IMR-90 (cell line): Measurements from ENCODE around the gene ROBO2. TPM values are rescaled to one million over a fixed set of nuclear protein-coding genes. Genes with fewer than 3 reads are reported as not detected.

Experiments used
- ATAC-seq: fragments of 200-7000 bp; cut with Tn5 transposase; 2 replicates; pipeline ENCODE4 v1.9.1; 2020; ENCODE audit warnings: low read depth, mild to moderate bottlenecking, moderate library complexity
- BruUV-seq: library from RNA; stranded (reverse); fragments of 400-500 nt; replicated peaks from 2 replicates; lab custom pipeline; 2021; lab: Mats Ljungman, UMichigan
- CTCF ChIA-PET: fragments of 300-600 bp; formaldehyde crosslinking; extraction: SDS; loops from one replicate; lab custom pipeline; 2021; ENCODE audit warnings: antibody characterized with exemption; lab: Yijun Ruan, JAX
- POLR2A ChIA-PET: fragments of 300-600 bp; sonication (Branson Sonifier 250); formaldehyde crosslinking; loops from one replicate; lab custom pipeline; 2022; ENCODE audit warnings: antibody characterized with exemption; ENCODE audit not compliant: unreplicated experiment; lab: Charles Lee
- DNase-seq: peaks from one replicate; pipeline ENCODE4 v3.0.0; 2013
- H2AFZ ChIP-seq: replicated peaks from 2 replicates; pipeline ENCODE3; 2013; ENCODE audit warnings: low read length, mild to moderate bottlenecking; ENCODE audit not compliant: poor library complexity
- H2AK5ac ChIP-seq: 2 replicates; pipeline ENCODE4 v1.6.1; 2013; ENCODE audit warnings: low read depth, low read length, inconsistent platforms
- H2AK9ac ChIP-seq: replicated peaks from 2 replicates; pipeline ENCODE3; 2013; ENCODE audit warnings: mild to moderate bottlenecking, low read depth, low read length, moderate library complexity; ENCODE audit not compliant: poor library complexity
- H2BK120ac ChIP-seq: 2 replicates; pipeline ENCODE4 v1.6.1; 2013; ENCODE audit warnings: low read depth, low read length, inconsistent platforms
- H2BK15ac ChIP-seq: 3 replicates; pipeline ENCODE4 v1.6.1; 2013; ENCODE audit warnings: low read depth, low read length, inconsistent platforms
- H2BK20ac ChIP-seq: 2 replicates; pipeline ENCODE4 v1.6.1; 2013; ENCODE audit warnings: low read depth, mild to moderate bottlenecking, inconsistent platforms, low read length, moderate library complexity
- H2BK5ac ChIP-seq: 2 replicates; pipeline ENCODE4 v1.6.1; 2013; ENCODE audit warnings: mild to moderate bottlenecking, low read depth, low read length, inconsistent platforms; ENCODE audit not compliant: poor library complexity, severe bottlenecking
- H3K14ac ChIP-seq: replicated peaks from 2 replicates; pipeline ENCODE4 v1.6.1; 2013; ENCODE audit warnings: low read depth, low read length, inconsistent platforms
- H3K18ac ChIP-seq: 2 replicates; pipeline ENCODE4 v1.6.1; 2013; ENCODE audit warnings: low read depth, low read length, control low read depth
- H3K23ac ChIP-seq: 2 replicates; pipeline ENCODE4 v1.6.1; 2013; ENCODE audit warnings: low read depth, low read length, inconsistent platforms
- H3K27ac ChIP-seq: 2 replicates; pipeline ENCODE4 v1.5.1; 2013; ENCODE audit warnings: mild to moderate bottlenecking, control low read depth, low read length; ENCODE audit not compliant: insufficient read depth
- H3K27me3 ChIP-seq: 2 replicates; pipeline ENCODE4 v1.6.1; 2013; ENCODE audit warnings: low read length; ENCODE audit not compliant: control insufficient read depth, insufficient read depth
- H3K36me3 ChIP-seq: 2 replicates; pipeline ENCODE4 v1.6.1; 2013; ENCODE audit warnings: low read length, mixed read lengths; ENCODE audit not compliant: control insufficient read depth, insufficient read depth
- H3K4ac ChIP-seq: 2 replicates; pipeline ENCODE4 v1.6.1; 2013; ENCODE audit warnings: low read depth, low read length, inconsistent platforms
- H3K4me1 ChIP-seq: 2 replicates; pipeline ENCODE4 v1.6.1; 2013; ENCODE audit warnings: low read length, mixed read lengths; ENCODE audit not compliant: control insufficient read depth, insufficient read depth
- H3K4me2 ChIP-seq: 2 replicates; pipeline ENCODE4 v1.6.1; 2013; ENCODE audit warnings: low read depth, mild to moderate bottlenecking, control low read depth, low read length, moderate library complexity
- H3K4me3 ChIP-seq: 2 replicates; pipeline ENCODE4 v1.5.1; 2013; ENCODE audit warnings: low read depth, mild to moderate bottlenecking, control low read depth, low read length, moderate library complexity; ENCODE audit not compliant: insufficient read depth
- H3K56ac ChIP-seq: 2 replicates; pipeline ENCODE4 v1.6.1; 2013; ENCODE audit warnings: low read length, inconsistent platforms; ENCODE audit not compliant: insufficient read depth; ENCODE audit errors: extremely low read depth
- H3K79me1 ChIP-seq, 2 experiments: 2 replicates each; pipeline ENCODE4 v1.6.1; 2013; ENCODE audit warnings: low read length in 2 of 2, inconsistent platforms in 1 of 2, low read depth in 1 of 2
- H3K9ac ChIP-seq: 2 replicates; pipeline ENCODE4 v1.6.1; 2013; ENCODE audit warnings: low read depth, low read length, control low read depth
- H3K9me1 ChIP-seq: 2 replicates; pipeline ENCODE4 v1.6.1; 2013; ENCODE audit warnings: low read length, inconsistent platforms; ENCODE audit not compliant: insufficient read depth
- H3K9me3 ChIP-seq: 2 replicates; pipeline ENCODE4 v1.6.1; 2013; ENCODE audit warnings: low read length; ENCODE audit not compliant: control insufficient read depth, insufficient read depth
- H4K20me1 ChIP-seq: 2 replicates; pipeline ENCODE4 v1.6.1; 2013; ENCODE audit warnings: low read length, inconsistent platforms; ENCODE audit not compliant: insufficient read depth
- H4K5ac ChIP-seq: 2 replicates; pipeline ENCODE4 v1.6.1; 2013; ENCODE audit warnings: mild to moderate bottlenecking, low read depth, low read length, control low read depth
- H4K8ac ChIP-seq, 2 experiments: 2 replicates each; pipeline ENCODE4 v1.6.1; 2013; ENCODE audit warnings: low read depth in 2 of 2, low read length in 2 of 2, control low read depth in 1 of 2, inconsistent platforms in 1 of 2
- H4K91ac ChIP-seq: 2 replicates; pipeline ENCODE4 v1.6.1; 2013; ENCODE audit warnings: low read depth, low read length, inconsistent platforms; ENCODE audit not compliant: insufficient read depth
- CEBPB ChIP-seq: IDR thresholded peaks from 2 replicates; pipeline ENCODE4 v1.6.1; 2012; ENCODE audit warnings: low read depth, low read length, improper control_type of control experiment
- MXI1 ChIP-seq: IDR thresholded peaks from 2 replicates; pipeline ENCODE4 v1.6.1; 2012; ENCODE audit warnings: low read depth, mild to moderate bottlenecking, low read length, moderate library complexity, borderline replicate concordance
- NFE2L2 ChIP-seq: fragments of 150-350 bp; IDR thresholded peaks from 2 replicates; pipeline ENCODE4 v1.6.1; 2016; ENCODE audit warnings: low read depth, mild to moderate bottlenecking, low read length
- RAD21 ChIP-seq: IDR thresholded peaks from 2 replicates; pipeline ENCODE4 v1.6.1; 2012; ENCODE audit warnings: low read length, improper control_type of control experiment
- SMC3 ChIP-seq: fragments of 150-350 bp; IDR thresholded peaks from 2 replicates; pipeline ENCODE4 v1.6.1; 2016; ENCODE audit warnings: low read depth, mild to moderate bottlenecking, antibody characterized with exemption, low read length, moderate library complexity
- WGBS, 2 experiments: methylation state at CpG; one replicate each; pipeline versions ENCODE4 v1.1.5 to v1.1.7; 2013; ENCODE audit warnings: missing lambda C conversion rate in 2 of 2; ENCODE audit not compliant: insufficient read length in 1 of 2; ENCODE audit errors: extremely low coverage in 2 of 2; 5-methylcytosine and 5-hydroxymethylcytosine counted together
- dilution Hi-C: fragments of 300-500 bp; cut with HindIII; formaldehyde crosslinking; loops from one replicate; pipeline ENCODE4 v1.14.3; 2018; ENCODE audit warnings: low sequenced_read_pairs; ENCODE audit not compliant: unreplicated experiment
- in situ Hi-C: fragments of 300-500 bp; cut with MboI; formaldehyde crosslinking; loops from 3 replicates; pipeline ENCODE4 v1.14.3; 2019; ENCODE audit warnings: low sequenced_read_pairs, inconsistent platforms, mixed read lengths
- intact Hi-C: fragments of 100-400 bp; cut with micrococcal nuclease; formaldehyde crosslinking; loops from 2 replicates; pipeline ENCODE4 v1.10.0; 2022
- polyA plus RNA-seq, 3 experiments: library from polyadenylated mRNA; depleted of rRNA; stranded (reverse); fragments of >200 nt; gene quantifications; 2 replicates each; pipeline ENCODE4 v1.2.3, GENCODE V29; 2012; ENCODE audit warnings: low replicate concordance in 1 of 3
- total RNA-seq: library from RNA; depleted of rRNA; stranded (reverse); fragments of >200 nt; gene quantifications from 2 replicates; pipeline ENCODE4 v1.2.3, GENCODE V29; 2012
- TF ChIP-seq, protein P1 (sequence below): fragments of 150-350 bp; IDR thresholded peaks from 2 replicates; pipeline ENCODE4 v1.6.1; 2017; ENCODE audit warnings: mild to moderate bottlenecking, antibody characterized with exemption, low read length, low read depth

Gene ROBO2
- total and polyA plus RNA-seq, 2 of the 4 experiments (the other 2 are of a cell fraction): 9.3 to 14.5 TPM

DNA sequence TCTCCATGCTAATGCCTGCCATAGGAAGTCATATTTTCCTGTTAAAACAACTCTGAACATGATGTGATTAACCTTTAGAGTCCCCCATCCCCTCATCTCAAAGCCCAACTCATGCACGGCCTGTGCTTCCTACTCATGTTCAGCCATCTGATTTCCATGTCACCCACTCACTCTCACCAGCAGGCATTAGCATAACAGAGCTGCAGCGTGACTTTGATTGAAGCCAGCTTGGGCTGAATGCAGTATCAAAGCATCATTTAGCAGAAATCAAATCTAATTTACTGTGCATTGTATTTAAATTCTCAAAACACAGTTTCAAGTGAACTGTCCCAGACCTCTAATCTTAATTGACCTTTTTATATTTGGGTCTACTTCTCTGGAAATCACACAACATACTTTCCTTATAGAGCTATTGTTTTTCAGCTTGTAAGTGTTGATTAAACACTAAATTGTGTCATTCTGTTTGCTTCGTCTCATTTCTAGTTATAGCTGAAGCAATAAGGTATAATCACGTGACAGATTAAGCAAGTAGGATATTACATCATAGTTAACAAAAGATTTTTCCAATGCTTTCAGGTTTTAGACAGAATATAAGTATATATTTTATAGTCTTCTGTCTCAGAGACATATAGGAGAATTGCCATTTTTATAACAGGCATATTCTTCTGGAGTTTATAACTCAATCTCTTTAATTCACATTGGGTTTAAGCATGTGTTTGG lies 501.5 kb downstream of the ROBO2 start:
- no peaks in the 10 kb centered on the region for H3K27me3 ChIP-seq
- dilution Hi-C loops (no loop called here), in situ Hi-C loops (no loop called here), intact Hi-C loops (no loop called here)
- no peak overlapping the region for H3K56ac ChIP-seq
- no peak overlapping the region for H2AK5ac ChIP-seq
- no peak for TF ChIP-seq NFE2L2
- TF ChIP-seq CEBPB: 0 out of 2 replicates have a peak, but pooled peaks have one; percentile 12
- no peak for TF ChIP-seq SMC3
- TF ChIP-seq, protein P1, sequence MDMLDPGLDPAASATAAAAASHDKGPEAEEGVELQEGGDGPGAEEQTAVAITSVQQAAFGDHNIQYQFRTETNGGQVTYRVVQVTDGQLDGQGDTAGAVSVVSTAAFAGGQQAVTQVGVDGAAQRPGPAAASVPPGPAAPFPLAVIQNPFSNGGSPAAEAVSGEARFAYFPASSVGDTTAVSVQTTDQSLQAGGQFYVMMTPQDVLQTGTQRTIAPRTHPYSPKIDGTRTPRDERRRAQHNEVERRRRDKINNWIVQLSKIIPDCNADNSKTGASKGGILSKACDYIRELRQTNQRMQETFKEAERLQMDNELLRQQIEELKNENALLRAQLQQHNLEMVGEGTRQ: no peak
- no peak for TF ChIP-seq MXI1
- no peak for TF ChIP-seq RAD21
- no peak overlapping the region for H3K4me2 ChIP-seq
- no peaks in the 10 kb centered on the region for H4K20me1 ChIP-seq
- H2BK120ac ChIP-seq: no peak overlapping the region
- H3K14ac ChIP-seq: no peak overlapping the region
- H3K4ac ChIP-seq: no peak overlapping the region
- ATAC-seq (no peak), DNase-seq (no peak)
- no peak overlapping the region for H3K4me3 ChIP-seq
- POLR2A ChIA-PET: no interaction called here
- H3K23ac ChIP-seq: no peak overlapping the region
- no peak overlapping the region for H4K8ac ChIP-seq
- H3K4me1 ChIP-seq: no peaks in the 10 kb centered on the region
- H4K91ac ChIP-seq: no peak overlapping the region
- BruUV-seq: no TSS peak
- no peak overlapping the region for H2BK15ac ChIP-seq
- no peak overlapping the region for H3K18ac ChIP-seq
- no peaks in the 10 kb centered on the region; the same call in 1 of the 2 replicates for H3K9me3 ChIP-seq
- H4K5ac ChIP-seq: no peak overlapping the region
- H2AK9ac ChIP-seq: no peak overlapping the region
- H3K79me1 ChIP-seq: no peaks in the 10 kb centered on the region
- CTCF ChIA-PET: no interaction called here
- no peak overlapping the region for H3K27ac ChIP-seq
- H3K9ac ChIP-seq: no peak overlapping the region
- H2AFZ ChIP-seq: no peak overlapping the region
- H2BK5ac ChIP-seq: no peak overlapping the region
- no CpG with 5 or more reads among the region's 4 CpGs for WGBS, 2 experiments
- no peaks in the 10 kb centered on the region for H3K36me3 ChIP-seq
- H3K9me1 ChIP-seq: no peaks in the 10 kb centered on the region
- no peak overlapping the region for H2BK20ac ChIP-seq
